Skeletal muscle tissue (tissue), 4 donors: ENCODE measurements around the gene KCNN3. TPM values are rescaled to one million over a fixed set of nuclear protein-coding genes. Genes with fewer than 3 reads are reported as not detected.

Experiments
- H3K27ac ChIP-seq: one replicate; pipeline ENCODE4 v1.7.0; 2013; ENCODE audit warnings: mild to moderate bottlenecking, low read depth, low read length, inconsistent platforms
- H3K27me3 ChIP-seq, 3 donors: one replicate each; pipeline ENCODE4 v1.7.0; 2013; ENCODE audit warnings: low read length in 3 of 3; ENCODE audit not compliant: control insufficient read depth in 3 of 3, insufficient read depth in 3 of 3
- H3K36me3 ChIP-seq, 3 donors: one replicate each; pipeline ENCODE4 v1.7.0; 2013; ENCODE audit warnings: low read length in 3 of 3; ENCODE audit not compliant: control insufficient read depth in 3 of 3, insufficient read depth in 3 of 3
- H3K4me1 ChIP-seq, 3 donors: one replicate each; pipeline ENCODE4 v1.7.0; 2013; ENCODE audit warnings: low read length in 3 of 3, mild to moderate bottlenecking in 3 of 3; ENCODE audit not compliant: control insufficient read depth in 3 of 3, insufficient read depth in 3 of 3
- H3K4me3 ChIP-seq, 3 donors: one replicate each; pipeline ENCODE4 v1.7.0; 2013; ENCODE audit warnings: low read length in 3 of 3
- H3K9ac ChIP-seq, 3 donors: one replicate each; pipeline ENCODE4 v1.7.0; 2013; ENCODE audit warnings: low read length in 3 of 3, mild to moderate bottlenecking in 3 of 3, moderate library complexity in 2 of 3, low read depth in 1 of 3
- H3K9me3 ChIP-seq, 3 donors: one replicate each; pipeline ENCODE4 v1.7.0; 2013; ENCODE audit warnings: low read length in 3 of 3; ENCODE audit not compliant: control insufficient read depth in 3 of 3
- total RNA-seq: library from RNA; depleted of rRNA; stranded (reverse); fragments of >200 nt; gene quantifications from one replicate; pipeline ENCODE4 v1.2.3, GENCODE V29; 2014
- donor health status: Osteomylitis.

The KCNN3 gene
- total RNA-seq, 1 donor from 2014 or later, result 3.7 TPM

GRCh38 chr1:154788886-154789285 lies 81.2 kb downstream of the KCNN3 start:
- Histone ChIP-seq H3K27me3 (no peaks in the 10 kb centered on the region), H3K36me3 (no peaks in the 10 kb centered on the region), H3K4me3 (no peak overlapping the region), H3K27ac (no peak overlapping the region), H3K9me3 (no peaks in the 10 kb centered on the region), H3K4me1 (peaks cover 10 to 24% (median 12%) of the 10 kb centered on the region in 3 donors), H3K9ac (no peak overlapping the region)

- Histone ChIP-seq H3K4me1 (peaks cover 10 to 21% (median 12%) of the 10 kb centered on the region in 3 donors), H3K9ac (no peak overlapping the region), H3K27me3 (no peaks in the 10 kb centered on the region), H3K27ac (no peak overlapping the region), H3K4me3 (no peak overlapping the region), H3K36me3 (no peaks in the 10 kb centered on the region), H3K9me3 (no peaks in the 10 kb centered on the region)
These were observed 81.8 kb downstream of the KCNN3 start for GRCh38 chr1:154788110-154788870.

- H3K27ac ChIP-seq, result no peak overlapping the region
- H3K27me3 ChIP-seq, result no peaks in the 10 kb centered on the region
- no peak overlapping the region for H3K9ac ChIP-seq
- no peaks in the 10 kb centered on the region for H3K9me3 ChIP-seq
- no peaks in the 10 kb centered on the region for H3K36me3 ChIP-seq
- H3K4me1 ChIP-seq, result peaks cover 9 to 16% (median 10%) of the 10 kb centered on the region in 3 donors
- no peak overlapping the region for H3K4me3 ChIP-seq
These were observed 83.1 kb downstream of the KCNN3 start for GRCh38 chr1:154786804-154787570.

GRCh38 chr1:154784924-154785531 lies 85.1 kb downstream of the KCNN3 start:
- Histone ChIP-seq H3K9ac (no peak overlapping the region), H3K4me1 (peaks cover 0 to 7% (median 2%) of the 10 kb centered on the region in 3 donors), H3K9me3 (no peaks in the 10 kb centered on the region), H3K36me3 (no peaks in the 10 kb centered on the region), H3K27me3 (no peaks in the 10 kb centered on the region), H3K4me3 (no peak overlapping the region), H3K27ac (no peak overlapping the region)

- no peak overlapping the region for H3K4me3 ChIP-seq
- no peaks in the 10 kb centered on the region for H3K9me3 ChIP-seq
- H3K4me1 ChIP-seq, result peaks cover 0 to 7% (median 2%) of the 10 kb centered on the region in 3 donors
- no peak overlapping the region for H3K9ac ChIP-seq
- no peaks in the 10 kb centered on the region for H3K36me3 ChIP-seq
- H3K27ac ChIP-seq, result no peak overlapping the region
- no peaks in the 10 kb centered on the region for H3K27me3 ChIP-seq
These were observed 85.7 kb downstream of the KCNN3 start for GRCh38 chr1:154784416-154784815.

GRCh38 chr1:154783976-154784375 lies 86.1 kb downstream of the KCNN3 start:
- Histone ChIP-seq H3K36me3 (no peaks in the 10 kb centered on the region), H3K4me3 (no peak overlapping the region), H3K9me3 (no peaks in the 10 kb centered on the region), H3K9ac (no peak overlapping the region), H3K27ac (no peak overlapping the region), H3K27me3 (no peaks in the 10 kb centered on the region), H3K4me1 (peaks cover 0 to 7% (median 2%) of the 10 kb centered on the region in 3 donors)

- Histone ChIP-seq H3K4me1 (peaks cover 0 to 2% (median 0%) of the 10 kb centered on the region in 3 donors), H3K36me3 (peaks cover 0 to 3% (median 0%) of the 10 kb centered on the region in 3 donors), H3K27me3 (no peaks in the 10 kb centered on the region), H3K4me3 (no peak overlapping the region), H3K27ac (no peak overlapping the region), H3K9me3 (no peaks in the 10 kb centered on the region), H3K9ac (no peak overlapping the region)
These were observed 89.5 kb downstream of the KCNN3 start for GRCh38 chr1:154780541-154780940.

GRCh38 chr1:154779551-154780189 lies 90.4 kb downstream of the KCNN3 start:
- Histone ChIP-seq H3K27me3 (no peaks in the 10 kb centered on the region), H3K36me3 (peaks cover 0 to 3% (median 0%) of the 10 kb centered on the region in 3 donors)

GRCh38 chr1:154778944-154779343 lies 91.1 kb downstream of the KCNN3 start:
- no peaks in the 10 kb centered on the region for H3K27me3 ChIP-seq
- H3K36me3 ChIP-seq, result peaks cover 0 to 3% (median 0%) of the 10 kb centered on the region in 3 donors
- H3K9ac ChIP-seq, result no peak overlapping the region
- H3K9me3 ChIP-seq, result no peaks in the 10 kb centered on the region
- peaks cover 0 to 12% (median 4%) of the 10 kb centered on the region in 3 donors for H3K4me1 ChIP-seq
- H3K27ac ChIP-seq, result no peak overlapping the region
- no peak overlapping the region for H3K4me3 ChIP-seq

More at GRCh38 chr1:154779551-154780189, 90.4 kb downstream of the KCNN3 start:
- Histone ChIP-seq H3K4me1 (peaks cover 0 to 5% (median 0%) of the 10 kb centered on the region in 3 donors), H3K4me3 (no peak overlapping the region), H3K9ac (no peak overlapping the region), H3K27ac (no peak overlapping the region), H3K9me3 (no peaks in the 10 kb centered on the region)
